ENCODE data around the gene MEF2D.

- TF ChIP-seq CTCF (IDR thresholded peaks at IDR 0.05), result no peak
- TF ChIP-seq POLR2AphosphoS5 (IDR thresholded peaks at IDR 0.05), result no peak
- no peak for TF ChIP-seq EP300 (IDR thresholded peaks at IDR 0.05)
These were observed 9.0 kb upstream of the MEF2D start for GRCh38 chr1:156509424-156510034.

All from suprapubic skin (tissue), 4 donors.